DMS53 treated with DMSO at 0.1 percent for 48 hours (cell line): Measurements from ENCODE around the gene PREX1.

Experiments
- DNase-seq: peaks from one replicate; lab custom pipeline; 2025; ENCODE audit not compliant: unreplicated experiment; lab: John Stamatoyannopoulos, UW

Gene PREX1

GRCh38 chr20:48626938-48627736 lies 200.7 kb downstream of the PREX1 start:
- no peak for DNase-seq

- no peak for DNase-seq
Observed at GRCh38 chr20:48626226-48626937, 201.4 kb downstream of the PREX1 start.

GRCh38 chr20:48625136-48625900 lies 202.5 kb downstream of the PREX1 start:
- DNase-seq = no peak

GRCh38 chr20:48624315-48625020 lies 203.3 kb downstream of the PREX1 start:
- no peak for DNase-seq

GRCh38 chr20:48623906-48624265 lies 203.9 kb downstream of the PREX1 start:
- no peak for DNase-seq

- DNase-seq = no peak
Observed at GRCh38 chr20:48623176-48623905, 204.5 kb downstream of the PREX1 start.

GRCh38 chr20:48622421-48622820 lies 205.4 kb downstream of the PREX1 start:
- DNase-seq = no peak

GRCh38 chr20:48621376-48622078 lies 206.3 kb downstream of the PREX1 start:
- DNase-seq = no peak

- DNase-seq = no peak
Observed at GRCh38 chr20:48620507-48621375, 207.1 kb downstream of the PREX1 start.

- no peak for DNase-seq
Observed at GRCh38 chr20:48620154-48620506, 207.7 kb downstream of the PREX1 start.

- DNase-seq = no peak
Observed at GRCh38 chr20:48619126-48620101, 208.4 kb downstream of the PREX1 start.

GRCh38 chr20:48618631-48619030 lies 209.2 kb downstream of the PREX1 start:
- DNase-seq = no peak

- no peak for DNase-seq
Observed at GRCh38 chr20:48618052-48618451, 209.7 kb downstream of the PREX1 start.

GRCh38 chr20:48617481-48617880 lies 210.3 kb downstream of the PREX1 start:
- no peak for DNase-seq

GRCh38 chr20:48616481-48616880 lies 211.3 kb downstream of the PREX1 start:
- no peak for DNase-seq

- DNase-seq = no peak
Observed at GRCh38 chr20:48615871-48616270, 211.9 kb downstream of the PREX1 start.

- no peak for DNase-seq
Observed at GRCh38 chr20:48614593-48615274, 213.1 kb downstream of the PREX1 start.
